Measurements from ENCODE around the gene GGT1.

DNA sequence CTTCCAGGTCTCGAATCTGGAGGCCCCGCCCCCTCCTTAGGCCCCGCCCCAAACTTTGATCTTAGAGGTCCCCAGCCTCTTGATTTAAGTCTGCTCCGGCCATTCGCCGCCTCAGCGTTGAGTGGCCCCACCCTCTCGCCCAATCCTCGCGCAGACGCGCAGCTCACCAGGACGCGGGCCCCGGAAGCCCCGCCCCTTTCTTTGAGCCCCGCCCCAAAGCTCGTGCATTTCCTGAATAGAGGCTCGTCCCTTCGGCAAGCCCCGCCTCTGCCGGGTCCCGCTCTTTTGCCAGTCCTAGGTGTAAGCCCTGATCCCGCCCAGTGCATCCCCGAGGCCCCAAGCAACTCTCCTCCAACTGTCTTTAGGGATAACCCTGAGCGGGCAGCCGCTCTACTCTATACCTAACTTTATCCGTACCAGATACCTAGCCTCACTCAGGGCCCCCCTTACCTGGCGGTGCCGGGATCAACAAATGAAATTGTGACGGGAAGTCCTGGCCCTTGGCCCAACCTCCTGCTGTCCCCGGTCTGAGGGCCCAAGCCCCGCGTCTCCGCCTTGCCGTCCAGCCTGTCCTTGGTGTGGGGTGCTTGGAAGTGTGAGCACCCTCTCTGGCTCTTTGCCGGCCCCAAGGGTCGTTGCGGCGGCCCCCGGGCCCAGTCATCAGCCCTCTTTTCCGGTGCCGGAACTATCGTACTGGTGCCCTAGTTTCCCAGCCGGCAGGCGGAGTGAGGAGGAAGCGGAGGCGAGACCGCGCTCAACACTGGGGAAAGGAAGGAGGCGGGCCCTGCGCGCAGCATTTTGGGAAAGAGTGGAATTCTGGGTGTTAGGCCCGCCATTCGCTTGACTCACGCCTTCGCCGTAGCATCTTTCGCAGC is 47.6 kb upstream of the GGT1 start, which contains the start of gene SNRPD3:
- TF ChIP-seq CTCF (IDR thresholded peaks at IDR 0.05) (peak in 5 of 6 experiments; percentile 28 to 66 (median 35)), POLR2A (IDR thresholded peaks at IDR 0.05) (peak; percentile 34 to 82)
